Measurements from ENCODE around the gene CPED1. TPM values are rescaled to one million over a fixed set of nuclear protein-coding genes. Genes with fewer than 3 reads are reported as not detected.

The CPED1 gene
- total and polyA plus RNA-seq, 5 donors: 3.9 to 31.1 (median 28.0) TPM

DNA sequence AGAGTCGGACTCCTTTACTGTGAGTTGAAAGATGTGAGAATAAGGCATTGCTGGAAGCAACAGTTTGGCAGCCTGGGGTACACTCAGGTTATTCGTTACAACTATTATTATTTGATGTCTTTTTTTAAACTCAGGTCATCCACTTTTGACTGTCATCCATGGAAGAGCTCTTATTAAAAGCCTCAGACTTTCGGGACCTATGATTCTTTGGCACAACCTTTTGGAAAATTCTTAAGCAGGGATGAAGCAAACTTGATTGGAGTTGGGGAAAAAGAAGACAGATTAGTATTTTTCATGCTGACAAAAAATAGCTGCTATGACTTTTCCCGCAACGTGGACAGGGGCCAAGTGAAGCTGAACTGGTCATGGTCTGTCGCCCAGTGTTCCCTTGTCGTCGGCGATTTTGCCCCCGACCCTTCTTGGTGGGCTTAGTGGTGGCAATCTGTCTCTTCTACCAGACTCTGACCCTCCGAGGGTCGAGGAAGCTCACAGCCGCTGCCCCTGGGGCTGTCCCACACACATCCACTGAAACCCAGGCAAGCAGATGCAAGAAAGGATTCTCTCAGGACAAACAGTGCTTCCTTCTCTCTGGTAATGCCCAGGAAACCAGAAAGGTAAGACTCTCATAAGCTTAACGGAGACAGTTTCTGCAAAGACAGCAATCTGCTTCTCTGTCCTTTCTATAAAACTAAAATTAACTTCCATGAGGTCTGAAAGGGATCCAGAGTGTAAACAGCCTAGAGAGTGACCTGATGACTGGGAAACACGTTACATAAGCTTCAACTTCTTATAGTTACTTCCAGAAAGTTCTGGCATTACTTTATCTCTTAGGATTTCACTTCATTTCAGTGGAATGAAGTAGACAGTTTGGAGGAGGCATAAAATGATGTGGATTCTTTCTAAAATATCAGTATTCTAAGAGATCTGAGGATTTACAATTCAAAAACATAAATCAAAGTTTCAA is 1.0 kb downstream of the CPED1 start:
- DNase-seq (peak; percentile 28 to 64 (median 63)), ATAC-seq (peak; percentile 2 to 4)
- Histone ChIP-seq H3K4me3 (ENCODE audit: low read length) (peak overlapping the region; percentile 99), H3K27ac (ENCODE audit: low read length) (peak overlapping the region; percentile 99), H3K9me3 (ENCODE audit: control insufficient read depth, low read length) (no peaks in the 10 kb centered on the region), H3K4me1 (ENCODE audit: control insufficient read depth, insufficient read depth, low read length) (peaks cover 2% of the 10 kb centered on the region), H3K27me3 (ENCODE audit: control insufficient read depth, insufficient read depth) (no peaks in the 10 kb centered on the region)
- intact Hi-C loops (cut with DNase I): loop anchor here in 3 of 4 donors (2.0 to 5.0 kb wide), 4 partner anchors 91 to 118 kb away; no protein-coding TSS in a partner anchor
- WGBS: 12% methylated on average over 15 of the region's 15 CpGs

DNA sequence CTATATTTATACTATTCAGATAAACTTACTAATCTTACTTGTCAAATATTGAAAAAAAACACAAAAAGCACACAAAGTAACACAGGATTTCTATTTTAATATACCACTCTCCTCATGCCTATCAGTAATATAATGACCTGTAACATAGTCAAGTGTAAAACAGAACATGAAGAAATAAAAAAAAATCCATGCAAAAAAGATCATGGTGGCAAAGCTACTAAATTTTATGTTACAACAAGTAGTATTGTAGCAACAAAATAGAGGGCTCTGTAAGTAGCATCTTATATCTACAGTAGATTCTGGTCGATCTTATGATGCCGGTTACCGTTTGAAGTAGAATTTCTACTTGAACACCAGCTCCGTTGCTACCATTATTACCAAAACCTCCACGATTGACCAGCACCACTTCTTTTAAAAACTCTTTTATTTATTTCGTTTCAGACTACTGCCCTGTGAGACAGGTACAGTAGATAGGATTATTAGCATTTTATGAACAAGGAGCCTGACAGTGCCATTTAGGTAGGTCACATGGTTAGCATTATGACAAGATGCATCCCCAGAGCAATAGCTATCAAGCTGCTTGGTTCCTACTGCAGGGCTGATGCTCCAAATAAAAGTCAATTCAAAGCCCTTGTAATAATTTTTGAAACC is 2.1 kb downstream of the CPED1 start:
- 67% methylated on average over 6 of the region's 6 CpGs for WGBS
- no peak overlapping the region for H3K27ac ChIP-seq (ENCODE audit: low read length)
- peak overlapping the region; percentile 99 for H3K4me3 ChIP-seq (ENCODE audit: low read length)
- DNase-seq (no peak), ATAC-seq (no peak)
- no peaks in the 10 kb centered on the region for H3K9me3 ChIP-seq (ENCODE audit: control insufficient read depth, low read length)
- H3K27me3 ChIP-seq (ENCODE audit: control insufficient read depth, insufficient read depth): no peaks in the 10 kb centered on the region
- peaks cover 2% of the 10 kb centered on the region for H3K4me1 ChIP-seq (ENCODE audit: control insufficient read depth, insufficient read depth, low read length)
- intact Hi-C loops (cut with DNase I): no loop called here

DNA sequence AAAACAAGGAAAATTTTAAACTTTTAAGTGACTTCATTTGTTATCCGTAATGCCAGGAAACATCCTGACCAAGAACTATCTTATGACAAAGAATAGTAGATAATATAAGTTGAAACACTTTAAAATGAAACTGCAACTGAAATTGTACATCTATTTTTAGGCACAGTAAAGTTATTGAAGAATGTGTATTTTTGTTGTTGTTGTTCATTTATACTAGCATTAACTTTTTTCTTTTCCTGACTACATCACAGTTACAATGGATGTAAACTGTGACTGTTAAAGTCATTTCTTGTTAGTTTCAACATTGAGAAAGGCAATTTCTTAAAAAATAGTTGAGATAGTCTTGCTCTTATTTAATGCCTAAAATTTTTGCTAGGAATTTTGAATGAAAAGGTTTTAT is 2.6 kb downstream of the CPED1 start:
- Histone ChIP-seq H3K4me1 (ENCODE audit: control insufficient read depth, insufficient read depth, low read length) (peaks cover 2% of the 10 kb centered on the region), H3K9me3 (ENCODE audit: control insufficient read depth, low read length) (no peaks in the 10 kb centered on the region), H3K27me3 (ENCODE audit: control insufficient read depth, insufficient read depth) (no peaks in the 10 kb centered on the region), H3K4me3 (ENCODE audit: low read length) (peak overlapping the region; percentile 99), H3K27ac (ENCODE audit: low read length) (no peak overlapping the region)
- ATAC-seq (no peak), DNase-seq (no peak)
- whole genome bisulfite sequencing: 28% methylated on average over 1 of the region's 1 CpG
- intact Hi-C loops (cut with DNase I): no loop called here

DNA sequence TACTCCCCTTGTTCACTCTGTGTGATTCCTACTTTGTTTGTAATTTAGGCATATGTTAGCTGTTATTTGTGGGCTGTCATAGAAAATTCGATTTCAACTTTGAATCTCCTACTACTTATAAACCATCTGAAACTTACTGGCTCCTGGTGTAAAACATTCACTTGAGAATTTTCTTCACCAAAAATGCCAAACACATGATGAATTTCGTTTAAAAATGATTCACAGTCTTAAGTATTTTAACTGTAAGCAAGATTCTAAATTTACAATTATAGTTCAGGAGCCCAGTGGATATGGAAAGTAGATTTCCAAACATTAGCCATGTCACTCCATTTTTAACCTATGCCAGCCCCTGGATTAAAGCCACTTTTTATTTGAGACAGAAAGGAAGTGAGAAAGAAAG is 3.1 kb downstream of the CPED1 start:
- ATAC-seq (no peak), DNase-seq (no peak)
- H3K9me3 ChIP-seq (ENCODE audit: control insufficient read depth, low read length): no peaks in the 10 kb centered on the region
- WGBS: 21% methylated on average over 2 of the region's 2 CpGs
- peak overlapping the region; percentile 76 for H3K4me3 ChIP-seq (ENCODE audit: low read length)
- H3K27ac ChIP-seq (ENCODE audit: low read length): no peak overlapping the region
- no peaks in the 10 kb centered on the region for H3K27me3 ChIP-seq (ENCODE audit: control insufficient read depth, insufficient read depth)
- H3K4me1 ChIP-seq (ENCODE audit: control insufficient read depth, insufficient read depth, low read length): peaks cover 2% of the 10 kb centered on the region
- intact Hi-C loops (cut with DNase I): no loop called here

DNA sequence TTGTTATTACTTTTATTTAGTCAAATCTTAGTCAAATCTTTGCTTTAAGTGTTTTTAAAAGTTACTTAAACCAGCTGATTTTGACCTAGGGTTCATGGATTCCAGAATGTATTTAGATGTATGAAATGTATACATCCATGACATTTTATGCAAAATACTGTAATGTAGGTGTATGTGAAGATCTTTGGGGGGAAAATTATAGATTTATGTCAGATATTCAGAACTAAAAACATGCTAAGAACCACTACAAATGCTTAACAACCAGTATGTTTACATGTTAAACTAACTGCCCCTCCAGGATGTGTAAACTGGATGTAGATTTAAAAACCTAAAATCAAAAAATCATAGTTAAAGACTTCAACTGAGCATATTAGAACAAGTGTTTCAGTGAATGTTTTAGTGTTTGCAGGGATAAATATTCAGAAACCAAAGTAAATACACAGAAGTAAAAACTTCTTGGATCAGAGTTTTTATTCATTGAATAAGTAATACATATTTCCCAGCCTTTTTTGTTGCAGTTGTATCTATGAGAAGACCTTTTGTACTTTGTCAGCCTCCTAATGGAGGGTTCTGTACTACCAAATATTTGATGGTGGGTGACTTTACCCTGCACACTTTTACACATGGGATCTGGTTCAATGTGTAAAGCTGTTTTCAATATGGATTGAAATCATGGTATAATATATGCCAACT is 3.9 kb downstream of the CPED1 start:
- no peaks in the 10 kb centered on the region for H3K9me3 ChIP-seq (ENCODE audit: control insufficient read depth, low read length)
- intact Hi-C loops (cut with DNase I): no loop called here
- peak overlapping the region; percentile 40 for H3K4me3 ChIP-seq (ENCODE audit: low read length)
- H3K27me3 ChIP-seq (ENCODE audit: control insufficient read depth, insufficient read depth): no peaks in the 10 kb centered on the region
- no peak for DNase-seq
- H3K4me1 ChIP-seq (ENCODE audit: control insufficient read depth, insufficient read depth, low read length): peaks cover 4% of the 10 kb centered on the region
- no peak overlapping the region for H3K27ac ChIP-seq (ENCODE audit: low read length)
- ATAC-seq: no peak

DNA sequence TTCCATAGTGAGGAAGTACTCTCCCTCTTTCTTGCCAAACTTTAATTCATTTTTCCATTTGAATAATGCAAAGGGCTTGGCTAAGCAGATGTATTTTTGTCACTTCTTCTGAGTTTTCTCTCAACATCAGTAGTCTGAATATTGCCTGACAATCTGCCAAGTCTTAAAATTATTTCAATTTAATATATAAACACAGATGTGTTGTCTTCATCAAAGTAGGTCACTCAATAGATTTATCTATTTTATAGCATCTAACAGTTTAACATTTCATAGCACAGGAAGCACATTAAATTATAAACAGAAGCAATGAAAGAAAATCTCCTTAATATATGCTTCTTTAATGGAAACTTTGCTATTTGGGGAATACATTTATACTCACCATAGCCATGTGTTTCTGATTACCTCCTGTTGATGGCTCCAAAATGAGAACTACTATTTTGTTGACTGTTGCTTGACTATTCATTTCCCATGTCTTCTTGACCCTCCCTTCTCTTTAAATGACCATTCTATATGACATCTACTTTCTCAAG is 4.5 kb downstream of the CPED1 start:
- no peak for ATAC-seq
- H3K4me3 ChIP-seq (ENCODE audit: low read length): peak overlapping the region; percentile 40
- H3K27me3 ChIP-seq (ENCODE audit: control insufficient read depth, insufficient read depth): no peaks in the 10 kb centered on the region
- intact Hi-C loops (cut with DNase I): no loop called here
- no peak for DNase-seq
- H3K27ac ChIP-seq (ENCODE audit: low read length): no peak overlapping the region
- no peaks in the 10 kb centered on the region for H3K9me3 ChIP-seq (ENCODE audit: control insufficient read depth, low read length)
- H3K4me1 ChIP-seq (ENCODE audit: control insufficient read depth, insufficient read depth, low read length): peaks cover 4% of the 10 kb centered on the region

DNA sequence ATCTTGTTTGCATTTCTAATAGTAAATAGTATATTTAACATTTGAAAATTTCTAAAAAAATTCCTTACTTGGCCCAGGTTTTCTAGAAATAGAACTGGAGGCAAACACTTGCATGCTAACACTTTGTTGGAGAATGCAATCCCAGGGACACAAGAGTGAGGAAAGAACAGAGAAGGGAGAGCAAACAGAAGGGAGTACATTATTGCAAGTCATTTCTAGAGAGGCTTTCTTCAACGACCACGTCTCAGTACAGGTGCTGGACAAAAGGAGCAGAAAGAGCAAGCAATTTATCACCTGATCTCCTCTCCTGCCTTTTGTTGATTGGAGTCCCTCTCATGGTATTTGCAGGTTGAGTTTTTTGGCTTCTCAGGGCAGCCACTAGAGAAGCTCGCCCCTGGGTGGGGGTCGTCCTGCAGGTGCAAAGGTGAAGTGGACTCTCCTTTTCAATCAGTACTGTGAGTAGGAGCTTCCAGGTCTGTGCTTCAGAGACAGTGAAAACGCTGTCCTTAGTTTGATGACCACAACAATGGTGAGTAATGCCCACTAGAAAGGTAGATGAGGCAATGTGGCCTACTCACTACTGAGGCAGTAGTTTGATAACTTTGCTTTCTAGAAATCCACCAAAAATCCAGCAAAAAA is 5.2 kb downstream of the CPED1 start:
- ATAC-seq (no peak), DNase-seq (no peak)
- Histone ChIP-seq H3K27me3 (ENCODE audit: control insufficient read depth, insufficient read depth) (no peaks in the 10 kb centered on the region), H3K9me3 (ENCODE audit: control insufficient read depth, low read length) (no peaks in the 10 kb centered on the region), H3K4me3 (ENCODE audit: low read length) (no peak overlapping the region), H3K27ac (ENCODE audit: low read length) (no peak overlapping the region), H3K4me1 (ENCODE audit: control insufficient read depth, insufficient read depth, low read length) (peaks cover 4% of the 10 kb centered on the region)
- intact Hi-C loops (cut with DNase I): no loop called here
- WGBS: 87% methylated on average over 5 of the region's 5 CpGs

DNA sequence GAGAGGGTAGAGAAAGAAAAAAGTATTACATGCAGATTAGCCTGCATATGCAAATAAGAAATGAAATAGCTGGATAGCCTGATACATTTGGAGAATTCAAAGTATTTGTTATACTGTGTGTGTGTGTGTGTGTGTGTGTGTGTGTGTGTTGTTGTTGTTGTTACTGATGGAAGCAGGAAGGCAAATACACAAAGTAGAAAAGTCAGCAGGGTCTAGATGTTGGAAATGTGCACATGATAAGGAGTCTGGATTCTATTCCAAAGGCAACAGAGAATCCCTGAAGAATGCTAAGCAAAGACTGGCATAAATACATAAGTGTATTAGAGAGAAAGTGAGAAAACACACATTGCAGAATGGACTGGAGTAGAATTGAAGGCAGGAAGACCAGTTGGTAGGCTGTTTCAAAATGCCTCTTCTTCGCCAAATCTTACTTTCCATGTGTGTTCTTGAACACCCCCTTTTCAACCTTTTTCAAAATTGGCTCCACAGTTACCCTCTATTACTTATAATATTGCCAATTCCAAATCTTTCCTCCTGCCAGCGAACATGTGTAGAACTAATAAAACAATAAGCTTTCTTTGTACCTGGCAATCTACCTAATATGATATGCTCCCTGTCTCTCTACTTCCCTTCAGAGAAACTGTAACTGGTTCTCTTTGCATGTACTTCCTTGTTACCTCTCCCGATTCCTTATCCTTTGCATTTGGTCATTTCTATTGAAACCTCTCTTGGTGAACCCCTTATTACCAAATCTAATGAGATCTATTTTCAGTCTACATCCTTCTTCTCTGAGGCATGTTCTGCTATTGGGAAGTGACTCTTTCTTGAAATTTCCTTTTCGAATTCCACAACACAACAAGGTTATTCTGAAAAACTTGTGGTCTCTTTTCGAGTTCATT is 6.2 kb downstream of the CPED1 start:
- DNase-seq (no peak), ATAC-seq (no peak)
- Histone ChIP-seq H3K4me3 (ENCODE audit: low read length) (no peak overlapping the region), H3K27ac (ENCODE audit: low read length) (no peak overlapping the region), H3K9me3 (ENCODE audit: control insufficient read depth, low read length) (no peaks in the 10 kb centered on the region), H3K27me3 (ENCODE audit: control insufficient read depth, insufficient read depth) (no peaks in the 10 kb centered on the region), H3K4me1 (ENCODE audit: control insufficient read depth, insufficient read depth, low read length) (peaks cover 4% of the 10 kb centered on the region)
- intact Hi-C loops (cut with DNase I): no loop called here
- 76% methylated on average over 5 of the region's 5 CpGs for WGBS

DNA sequence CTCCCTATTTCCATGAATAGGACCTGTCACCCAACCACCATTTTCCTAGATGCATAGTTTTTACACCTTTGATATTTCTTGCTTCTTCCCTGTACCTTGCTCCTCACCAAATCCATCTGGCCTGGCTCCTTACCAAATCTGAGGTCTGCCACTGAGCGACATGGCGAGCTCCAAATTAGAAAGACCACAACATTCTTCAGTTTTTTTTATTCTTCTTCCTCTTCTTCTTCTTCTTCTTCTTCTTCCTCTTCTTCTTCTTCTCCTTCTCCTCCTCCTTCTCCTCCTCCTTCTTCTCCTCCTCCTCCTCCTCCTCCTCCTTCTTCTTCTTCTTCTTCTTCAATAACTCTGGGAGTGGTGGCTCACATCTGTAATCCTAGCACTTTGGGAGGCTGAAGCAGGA is 7.1 kb downstream of the CPED1 start:
- 82% methylated on average over 2 of the region's 2 CpGs for WGBS
- no peak overlapping the region for H3K27ac ChIP-seq (ENCODE audit: low read length)
- H3K27me3 ChIP-seq (ENCODE audit: control insufficient read depth, insufficient read depth): no peaks in the 10 kb centered on the region
- DNase-seq (no peak), ATAC-seq (no peak)
- intact Hi-C loops (cut with DNase I): no loop called here
- H3K4me1 ChIP-seq (ENCODE audit: control insufficient read depth, insufficient read depth, low read length): peaks cover 4% of the 10 kb centered on the region
- no peaks in the 10 kb centered on the region for H3K9me3 ChIP-seq (ENCODE audit: control insufficient read depth, low read length)
- H3K4me3 ChIP-seq (ENCODE audit: low read length): no peak overlapping the region
